Tibial artery (tissue), 4 donors: ENCODE data around the gene HHLA2.

Source experiments
- DNase-seq, 2 donors: peaks; one replicate each; pipeline ENCODE4 v3.0.0-alpha.2; 2019
- H3K27ac ChIP-seq, 2 donors: fragments of 200-600 bp; sonication (generic) in 1 of 2; 1 replicate in 1 of 2; 2 replicates in 1 of 2; pipeline ENCODE4 v1.5.1; 2018 to 2019; ENCODE audit warnings: mild to moderate bottlenecking in 1 of 2
- H3K27me3 ChIP-seq, 2 donors: fragments of 200-600 bp; sonication (generic) in 1 of 2; one replicate each; pipeline versions ENCODE4 v1.5.1 to v1.6.0; 2016 to 2019
- H3K36me3 ChIP-seq, 3 donors: fragments of 200-600 bp; sonication (generic) in 2 of 3; one replicate each; pipeline ENCODE4 v1.5.1; 2016 to 2019; ENCODE audit warnings: mild to moderate bottlenecking in 2 of 3
- H3K4me1 ChIP-seq, 4 donors: fragments of 200-600 bp; sonication (generic) in 2 of 4; 1 replicate in 3 of 4; 2 replicates in 1 of 4; pipeline ENCODE4 v1.5.1; 2016 to 2019
- H3K4me3 ChIP-seq, 2 donors: fragments of 200-600 bp; sonication (generic) in 1 of 2; 1 replicate in 1 of 2; 2 replicates in 1 of 2; pipeline ENCODE4 v1.5.1; 2018 to 2019; ENCODE audit warnings: mild to moderate bottlenecking in 2 of 2
- H3K9me3 ChIP-seq, 3 donors: fragments of 200-600 bp; sonication (generic) in 1 of 3; one replicate each; pipeline ENCODE4 v1.5.1; 2016 to 2019
- intact Hi-C: fragments of 100-400 bp; cut with DNase I; formaldehyde crosslinking; loops from one replicate; pipeline ENCODE4 v1.15.0; 2023; ENCODE audit warnings: low total_unique reads
- TF ChIP-seq, protein P1 (sequence below), 2 experiments: fragments of 200-600 bp in 1 of 2; fragments of 450-650 bp in 1 of 2; IDR thresholded peaks; one replicate each; pipeline ENCODE4 v1.5.1; 2017 to 2019; ENCODE audit warnings: antibody characterized with exemption in 2 of 2, mild to moderate bottlenecking in 1 of 2, moderate library complexity in 1 of 2

The HHLA2 gene

DNA sequence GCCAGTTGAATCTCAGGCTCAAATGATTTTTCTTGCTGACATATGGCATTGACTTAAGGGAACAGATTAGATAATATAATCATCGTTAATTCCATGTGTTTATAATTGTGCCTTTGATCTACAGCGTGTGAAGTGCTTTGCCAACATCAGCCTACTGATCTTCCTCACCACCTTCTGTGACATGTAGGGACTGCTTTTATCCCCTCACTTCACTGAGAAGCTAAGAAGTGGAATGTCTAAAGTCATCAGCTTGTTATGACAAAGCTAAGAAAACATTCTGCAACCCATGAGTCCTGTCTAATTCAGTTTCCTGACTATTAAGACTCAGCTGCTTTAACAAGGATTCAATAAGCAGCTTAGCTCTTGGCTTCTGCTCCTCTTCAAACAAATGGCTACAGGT, 108.0 kb downstream of the HHLA2 start:
- Histone ChIP-seq H3K4me1 (no peaks in the 10 kb centered on the region), H3K27ac (no peak overlapping the region), H3K4me3 (no peak overlapping the region), H3K27me3 (no peaks in the 10 kb centered on the region), H3K36me3 (no peaks in the 10 kb centered on the region), H3K9me3 (no peaks in the 10 kb centered on the region)
- TF ChIP-seq, protein P1, sequence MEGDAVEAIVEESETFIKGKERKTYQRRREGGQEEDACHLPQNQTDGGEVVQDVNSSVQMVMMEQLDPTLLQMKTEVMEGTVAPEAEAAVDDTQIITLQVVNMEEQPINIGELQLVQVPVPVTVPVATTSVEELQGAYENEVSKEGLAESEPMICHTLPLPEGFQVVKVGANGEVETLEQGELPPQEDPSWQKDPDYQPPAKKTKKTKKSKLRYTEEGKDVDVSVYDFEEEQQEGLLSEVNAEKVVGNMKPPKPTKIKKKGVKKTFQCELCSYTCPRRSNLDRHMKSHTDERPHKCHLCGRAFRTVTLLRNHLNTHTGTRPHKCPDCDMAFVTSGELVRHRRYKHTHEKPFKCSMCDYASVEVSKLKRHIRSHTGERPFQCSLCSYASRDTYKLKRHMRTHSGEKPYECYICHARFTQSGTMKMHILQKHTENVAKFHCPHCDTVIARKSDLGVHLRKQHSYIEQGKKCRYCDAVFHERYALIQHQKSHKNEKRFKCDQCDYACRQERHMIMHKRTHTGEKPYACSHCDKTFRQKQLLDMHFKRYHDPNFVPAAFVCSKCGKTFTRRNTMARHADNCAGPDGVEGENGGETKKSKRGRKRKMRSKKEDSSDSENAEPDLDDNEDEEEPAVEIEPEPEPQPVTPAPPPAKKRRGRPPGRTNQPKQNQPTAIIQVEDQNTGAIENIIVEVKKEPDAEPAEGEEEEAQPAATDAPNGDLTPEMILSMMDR (IDR thresholded peaks at IDR 0.05), result no peak
- no peak for DNase-seq
- intact Hi-C loops, result no loop called here

DNA sequence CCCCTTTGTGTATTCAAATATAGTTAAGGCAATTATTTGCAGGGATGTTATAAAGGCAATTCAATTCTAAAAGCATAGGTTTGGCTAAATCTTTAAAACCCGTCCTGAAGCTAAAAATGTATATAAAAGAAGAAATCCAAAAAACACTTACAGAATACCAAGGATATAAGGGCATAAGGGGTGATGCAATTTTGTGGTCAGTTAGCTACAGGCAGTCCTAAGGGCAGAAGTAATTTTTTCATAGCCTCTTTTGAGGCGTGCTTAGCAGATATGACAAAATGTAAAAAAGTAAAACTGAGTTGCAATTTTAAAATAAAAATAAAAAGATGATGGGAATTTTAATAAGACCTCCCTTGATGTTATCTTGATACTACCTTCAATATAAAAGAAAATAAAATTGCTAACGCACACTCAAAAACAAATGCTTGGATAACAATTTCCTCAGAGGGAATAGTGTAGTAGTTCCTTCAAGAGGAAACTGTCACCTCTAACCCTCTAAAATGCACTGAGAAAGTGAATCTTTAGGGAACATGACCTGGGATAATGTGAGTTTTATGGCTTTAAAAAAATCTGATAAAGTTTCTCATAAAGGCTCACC, 109.8 kb downstream of the HHLA2 start:
- H3K4me1 ChIP-seq, result no peaks in the 10 kb centered on the region
- no peak for DNase-seq
- no peaks in the 10 kb centered on the region for H3K27me3 ChIP-seq
- no peaks in the 10 kb centered on the region for H3K9me3 ChIP-seq
- TF ChIP-seq, protein P1 (IDR thresholded peaks at IDR 0.05), result no peak
- H3K27ac ChIP-seq, result no peak overlapping the region
- no peaks in the 10 kb centered on the region for H3K36me3 ChIP-seq
- no peak overlapping the region for H3K4me3 ChIP-seq
- intact Hi-C loops, result no loop called here

DNA sequence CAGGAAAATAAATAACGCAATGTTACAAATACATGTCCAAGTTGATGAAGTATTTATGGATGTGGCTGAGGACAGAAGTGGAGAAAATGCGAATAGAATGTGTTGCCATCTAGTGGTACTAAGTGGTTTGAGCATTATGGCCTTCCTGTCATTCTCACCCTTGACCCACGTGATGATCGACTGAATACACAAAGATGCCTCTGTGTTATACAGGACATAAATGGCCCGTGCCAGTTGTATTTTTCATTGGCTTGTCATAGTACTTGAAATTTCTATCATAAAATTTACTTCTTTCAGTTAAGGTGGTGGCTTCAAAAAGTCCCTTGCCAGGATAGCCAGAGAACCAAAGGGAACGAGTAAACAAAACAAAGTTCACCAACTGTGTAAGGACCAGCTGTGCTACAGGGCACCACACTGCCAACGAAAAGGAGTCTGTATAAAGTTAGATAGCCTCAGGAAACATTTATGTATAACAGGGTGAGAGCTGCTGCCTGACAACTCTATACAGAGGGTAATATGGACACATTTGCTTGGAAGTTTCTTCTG, 110.4 kb downstream of the HHLA2 start:
- no peak overlapping the region for H3K4me3 ChIP-seq
- DNase-seq, result no peak
- no peaks in the 10 kb centered on the region for H3K27me3 ChIP-seq
- intact Hi-C loops, result no loop called here
- no peaks in the 10 kb centered on the region for H3K4me1 ChIP-seq
- TF ChIP-seq, protein P1 (IDR thresholded peaks at IDR 0.05), result peak; percentile 66 to 72
- H3K9me3 ChIP-seq, result no peaks in the 10 kb centered on the region
- H3K27ac ChIP-seq, result no peak overlapping the region
- H3K36me3 ChIP-seq, result no peaks in the 10 kb centered on the region

DNA sequence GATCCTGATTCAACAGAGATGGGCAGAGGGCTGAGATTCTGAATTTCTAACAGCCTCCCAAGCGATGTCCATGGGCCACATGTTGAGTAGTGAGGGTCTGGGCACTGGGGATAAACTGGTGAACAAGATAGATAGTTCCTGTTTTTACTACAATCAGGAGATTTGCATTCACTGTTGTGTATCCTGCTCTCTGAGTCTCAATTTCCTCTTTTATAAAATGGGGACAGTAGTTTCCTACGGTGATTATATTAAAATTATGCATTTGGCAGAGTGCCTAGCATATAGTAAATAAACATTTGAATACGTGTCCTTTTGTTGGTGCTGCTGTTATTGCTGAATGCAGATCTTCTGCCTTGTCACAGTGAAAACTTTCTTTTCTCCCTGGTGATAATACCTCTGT, 111.5 kb downstream of the HHLA2 start:
- intact Hi-C loops, result no loop called here
- Histone ChIP-seq H3K4me3 (no peak overlapping the region), H3K9me3 (no peaks in the 10 kb centered on the region), H3K27ac (no peak overlapping the region), H3K4me1 (no peaks in the 10 kb centered on the region), H3K36me3 (no peaks in the 10 kb centered on the region), H3K27me3 (no peaks in the 10 kb centered on the region)
- TF ChIP-seq, protein P1 (IDR thresholded peaks at IDR 0.05), result no peak
- DNase-seq, result no peak

DNA sequence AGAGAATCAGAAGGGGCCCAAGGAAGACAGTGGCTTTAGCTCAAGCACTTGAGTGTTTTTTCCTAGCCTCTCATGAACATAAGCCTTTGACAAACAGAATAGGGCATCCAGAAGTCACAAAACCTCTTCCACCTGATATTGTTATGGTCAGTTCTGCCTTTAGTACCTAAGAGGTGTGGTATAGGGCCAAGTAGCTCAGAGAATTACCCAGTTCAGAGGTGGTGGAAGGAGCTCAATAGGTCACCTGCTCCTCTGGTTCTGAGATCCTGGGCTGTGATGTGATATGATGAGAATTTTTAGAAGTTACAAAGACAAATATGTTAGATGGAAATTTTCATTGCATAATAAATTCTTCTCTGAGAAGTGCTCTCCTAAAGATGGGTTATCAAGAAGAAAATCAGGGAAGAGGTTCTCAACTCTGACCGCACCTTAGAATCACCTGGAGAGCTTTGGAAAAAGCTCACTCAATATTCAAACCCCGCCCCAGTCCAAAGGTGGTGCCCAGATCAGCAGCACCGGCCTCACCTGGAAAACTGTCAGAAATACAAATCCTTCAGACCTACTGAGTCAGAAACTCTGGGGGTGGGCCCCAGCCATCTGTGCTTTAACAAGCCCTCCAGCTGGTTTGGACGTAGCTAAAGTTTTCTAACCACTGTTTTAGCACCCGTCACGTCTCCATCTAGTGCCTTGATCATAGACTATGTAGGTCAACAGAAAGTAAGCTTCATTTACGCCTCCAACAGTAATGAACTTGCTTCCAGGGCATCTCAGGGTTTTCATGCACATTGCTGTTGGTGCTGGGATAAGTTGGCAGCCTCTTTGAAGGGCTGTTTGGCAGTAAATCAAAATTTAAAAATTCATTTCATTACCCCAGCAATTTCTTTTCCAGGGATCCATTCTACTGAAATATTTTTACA, 112.8 kb downstream of the HHLA2 start:
- no peaks in the 10 kb centered on the region for H3K9me3 ChIP-seq
- no peak overlapping the region for H3K4me3 ChIP-seq
- H3K27ac ChIP-seq, result no peak overlapping the region
- no peaks in the 10 kb centered on the region for H3K4me1 ChIP-seq
- TF ChIP-seq, protein P1 (IDR thresholded peaks at IDR 0.05), result no peak
- H3K27me3 ChIP-seq, result no peaks in the 10 kb centered on the region
- no peak for DNase-seq
- no peaks in the 10 kb centered on the region for H3K36me3 ChIP-seq
- intact Hi-C loops, result no loop called here
